ENCODE measurements around the gene PVRIG.
"Not testable (repeated sequence)": the region's sequence is repeated elsewhere in the genome, so short reads cannot be mapped to it uniquely, and the experiment has no call there.

The PVRIG gene

DNA sequence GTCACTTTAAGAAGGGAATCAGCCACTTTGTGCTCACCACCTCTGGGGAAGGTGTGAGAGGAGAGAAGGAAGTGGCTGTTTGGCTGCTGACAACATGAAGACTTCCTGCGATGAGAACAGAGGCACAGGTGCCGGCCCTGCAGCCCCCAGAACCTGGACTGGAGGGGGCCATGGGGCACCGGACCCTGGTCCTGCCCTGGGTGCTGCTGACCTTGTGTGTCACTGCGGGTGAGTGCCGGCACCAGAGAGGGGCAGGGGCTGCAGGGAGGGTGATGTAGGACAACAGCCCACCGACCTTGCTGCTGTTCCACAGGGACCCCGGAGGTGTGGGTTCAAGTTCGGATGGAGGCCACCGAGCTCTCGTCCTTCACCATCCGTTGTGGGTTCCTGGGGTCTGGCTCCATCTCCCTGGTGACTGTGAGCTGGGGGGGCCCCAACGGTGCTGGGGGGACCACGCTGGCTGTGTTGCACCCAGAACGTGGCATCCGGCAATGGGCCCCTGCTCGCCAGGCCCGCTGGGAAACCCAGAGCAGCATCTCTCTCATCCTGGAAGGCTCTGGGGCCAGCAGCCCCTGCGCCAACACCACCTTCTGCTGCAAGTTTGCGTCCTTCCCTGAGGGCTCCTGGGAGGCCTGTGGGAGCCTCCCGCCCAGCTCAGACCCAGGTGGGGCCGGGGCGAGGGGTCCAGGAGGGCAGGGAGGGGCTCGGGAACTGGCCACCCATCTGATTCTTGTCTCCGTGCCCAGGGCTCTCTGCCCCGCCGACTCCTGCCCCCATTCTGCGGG lies at the start of gene PVRIG:
Gene PVRIG (plus strand): TSS at position 149 of the 785 bp plus-strand sequence. CDS start 22 bp downstream, at position 171.
- DNase-seq (ENCODE audit: low read depth in 2 of 2) = not testable (repeated sequence)

DNA sequence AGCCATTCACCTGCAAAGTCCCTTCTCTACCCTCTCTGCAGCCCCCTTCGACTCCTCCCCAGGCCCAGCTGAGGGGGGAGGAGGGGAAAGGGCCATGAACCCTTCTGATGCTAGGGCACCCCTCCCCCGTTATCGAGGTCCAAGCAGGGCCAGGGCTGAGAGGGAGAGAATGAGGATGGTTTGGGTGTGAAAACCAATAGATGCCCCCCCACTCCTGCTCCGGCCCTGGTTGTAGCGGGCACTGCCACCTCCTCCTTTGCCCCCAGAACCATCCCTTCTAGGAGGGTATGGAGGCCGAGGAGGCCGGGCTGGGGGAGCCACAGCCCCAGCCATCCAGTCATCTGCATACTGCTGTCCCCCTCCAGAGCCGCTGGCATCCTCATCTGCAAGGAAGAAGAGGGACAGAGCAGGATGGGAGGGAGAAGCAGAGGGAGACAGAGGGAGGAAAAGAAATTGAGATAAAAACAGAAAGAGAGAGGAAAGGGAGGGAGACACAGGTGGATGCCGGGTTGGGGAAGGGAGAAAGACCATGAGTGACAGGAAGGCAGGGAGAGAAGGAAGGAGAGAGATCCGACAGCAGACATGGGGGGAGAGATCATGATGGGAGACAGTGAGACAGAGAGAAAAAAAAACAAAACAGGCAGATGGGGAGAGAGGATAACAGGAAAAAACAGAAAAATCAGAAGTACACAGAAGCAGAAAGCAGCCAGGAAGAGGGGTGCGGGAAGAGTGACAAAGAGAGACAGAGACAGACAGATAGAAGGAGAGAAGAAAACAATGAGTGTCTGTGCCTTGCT lies 49.5 kb upstream of the PVRIG start:
- no peak for DNase-seq (ENCODE audit: low read depth in 2 of 2)

DNA sequence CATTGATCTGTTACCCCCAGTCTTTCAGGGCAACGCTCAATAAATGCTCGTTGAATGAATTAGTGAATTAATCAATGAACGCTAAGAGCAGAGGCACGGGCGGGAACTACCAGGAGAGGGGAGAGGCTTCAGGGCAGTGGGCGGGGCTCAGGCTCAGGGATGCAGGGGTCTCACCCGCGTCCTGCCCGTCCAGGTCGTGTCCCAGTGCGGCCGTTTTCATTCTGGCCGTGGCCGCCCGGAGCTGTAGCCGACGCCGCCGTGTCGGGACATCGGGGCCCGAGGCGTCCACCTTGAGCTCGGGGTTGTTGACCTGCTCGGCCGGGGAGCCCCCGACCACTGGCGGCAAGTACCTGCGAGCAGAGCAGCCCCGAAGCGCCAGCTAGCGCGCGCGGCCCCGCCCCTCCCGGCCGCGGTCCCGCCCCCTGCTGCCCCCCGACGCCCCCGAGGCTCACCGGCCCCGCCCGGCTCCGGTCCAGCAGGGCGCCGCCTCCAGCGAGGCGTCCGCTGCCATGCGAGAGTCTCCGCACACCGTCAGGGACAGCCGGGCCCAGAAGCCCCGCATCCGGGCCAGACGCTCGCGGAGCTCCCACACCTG lies 48.6 kb upstream of the PVRIG start:
- DNase-seq (ENCODE audit: low read depth in 2 of 2) = no peak

DNA sequence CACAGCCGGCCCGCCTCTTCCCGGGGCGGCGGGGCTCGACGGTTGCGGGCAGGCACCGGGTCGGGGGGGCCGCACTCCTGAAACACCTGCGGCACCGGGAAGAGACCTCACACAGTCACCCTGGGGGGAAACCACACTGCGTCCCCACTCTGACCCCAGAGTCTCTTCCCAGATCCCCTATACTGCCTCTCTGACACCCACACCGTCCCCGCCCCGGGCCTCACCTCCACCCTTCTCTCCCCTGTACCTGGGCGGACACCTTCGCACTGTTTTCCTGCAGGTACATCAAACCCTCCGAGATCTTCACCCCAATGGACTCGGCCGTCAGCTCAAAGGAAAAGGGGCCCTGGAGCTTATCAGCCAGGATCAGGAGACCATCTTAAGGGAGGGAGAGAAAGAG lies 47.9 kb upstream of the PVRIG start:
- no peak for DNase-seq (ENCODE audit: low read depth in 2 of 2)

DNA sequence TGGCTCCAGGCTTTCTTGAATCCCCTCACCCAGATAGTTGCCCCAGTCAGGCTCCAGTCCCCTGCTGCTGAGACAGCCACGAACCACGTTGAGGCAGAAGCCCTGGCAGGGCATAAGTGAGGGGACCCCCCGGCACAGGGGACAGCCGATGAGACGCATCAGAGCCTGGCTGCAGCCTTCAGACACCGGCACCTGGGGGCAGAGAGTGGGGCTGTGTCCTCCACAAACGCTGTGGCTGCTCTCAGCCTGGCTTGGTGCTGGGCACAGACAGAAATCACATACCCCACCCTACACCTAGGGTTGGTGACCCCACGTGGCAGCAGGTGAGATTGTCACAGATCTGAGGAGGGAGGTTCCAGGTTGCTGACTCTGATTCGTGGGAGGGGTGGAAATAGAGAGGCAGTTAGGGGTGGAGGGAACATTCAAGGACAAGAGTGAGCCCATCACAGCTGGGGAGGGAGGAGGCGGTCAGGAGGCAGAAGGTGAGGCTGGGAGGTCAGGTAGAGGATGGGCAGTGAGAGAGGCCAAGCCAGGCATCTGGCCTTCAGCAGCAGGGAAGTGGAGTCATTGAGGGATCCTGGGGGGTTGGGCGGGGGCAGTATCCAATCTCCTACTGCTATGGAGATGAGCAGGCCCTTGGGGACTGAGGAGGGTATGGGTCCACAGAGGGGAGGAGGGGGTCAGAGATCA lies 45.8 kb upstream of the PVRIG start:
- no peak for DNase-seq (ENCODE audit: low read depth in 2 of 2)

DNA sequence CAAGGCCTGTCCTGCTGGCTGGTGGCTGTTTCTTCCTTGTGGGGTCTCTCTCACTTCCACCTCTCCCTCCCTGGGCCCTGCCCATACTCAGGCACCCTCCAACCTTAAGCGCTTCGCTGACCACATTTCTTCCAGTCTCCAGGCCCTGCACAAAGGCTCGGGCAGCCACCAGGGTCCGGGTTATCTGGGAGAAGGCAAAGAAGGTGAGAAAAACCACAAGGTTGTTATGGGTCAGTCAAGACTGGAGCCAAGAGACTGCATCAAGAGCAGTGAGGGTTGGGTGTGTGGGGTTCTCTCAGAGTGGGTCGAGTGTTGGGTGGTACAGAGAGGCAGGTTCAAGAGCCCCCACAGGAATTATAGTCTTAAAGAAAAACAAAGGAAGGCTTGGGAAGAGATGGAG lies 45.2 kb upstream of the PVRIG start:
- no peak for DNase-seq (ENCODE audit: low read depth in 2 of 2)

DNA sequence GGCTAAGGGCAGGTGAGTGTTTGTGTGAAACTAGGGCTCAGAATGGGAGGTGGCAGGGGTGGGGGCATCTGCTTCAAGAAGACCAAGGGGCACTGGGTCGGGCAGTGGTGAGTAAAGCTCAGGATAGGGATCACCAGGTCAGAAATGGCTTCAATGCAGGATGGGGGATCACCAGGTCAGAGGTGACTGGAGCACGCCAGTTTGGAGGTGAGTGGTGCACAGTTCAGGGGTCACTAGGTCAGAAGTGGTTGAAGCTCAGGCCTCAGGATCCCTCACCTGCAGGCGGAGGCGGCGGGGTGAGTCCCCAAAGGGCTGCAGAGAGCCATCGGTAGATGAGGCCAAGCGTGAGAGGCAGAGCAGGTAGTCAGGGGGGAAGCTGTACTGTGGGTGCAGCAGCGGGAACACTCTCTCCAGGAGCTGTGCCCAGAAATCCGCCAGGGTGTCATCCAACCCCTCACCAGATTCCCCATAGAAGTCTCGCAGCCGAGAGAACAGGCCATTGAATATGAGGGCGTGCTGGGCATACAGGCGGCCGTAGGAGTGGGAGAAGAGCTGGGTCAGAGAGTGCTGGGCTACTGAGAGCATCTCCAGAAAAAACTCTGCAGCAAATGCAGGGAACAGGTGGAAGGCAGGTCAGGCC lies 44.3 kb upstream of the PVRIG start:
- no peak for DNase-seq (ENCODE audit: low read depth in 2 of 2)

DNA sequence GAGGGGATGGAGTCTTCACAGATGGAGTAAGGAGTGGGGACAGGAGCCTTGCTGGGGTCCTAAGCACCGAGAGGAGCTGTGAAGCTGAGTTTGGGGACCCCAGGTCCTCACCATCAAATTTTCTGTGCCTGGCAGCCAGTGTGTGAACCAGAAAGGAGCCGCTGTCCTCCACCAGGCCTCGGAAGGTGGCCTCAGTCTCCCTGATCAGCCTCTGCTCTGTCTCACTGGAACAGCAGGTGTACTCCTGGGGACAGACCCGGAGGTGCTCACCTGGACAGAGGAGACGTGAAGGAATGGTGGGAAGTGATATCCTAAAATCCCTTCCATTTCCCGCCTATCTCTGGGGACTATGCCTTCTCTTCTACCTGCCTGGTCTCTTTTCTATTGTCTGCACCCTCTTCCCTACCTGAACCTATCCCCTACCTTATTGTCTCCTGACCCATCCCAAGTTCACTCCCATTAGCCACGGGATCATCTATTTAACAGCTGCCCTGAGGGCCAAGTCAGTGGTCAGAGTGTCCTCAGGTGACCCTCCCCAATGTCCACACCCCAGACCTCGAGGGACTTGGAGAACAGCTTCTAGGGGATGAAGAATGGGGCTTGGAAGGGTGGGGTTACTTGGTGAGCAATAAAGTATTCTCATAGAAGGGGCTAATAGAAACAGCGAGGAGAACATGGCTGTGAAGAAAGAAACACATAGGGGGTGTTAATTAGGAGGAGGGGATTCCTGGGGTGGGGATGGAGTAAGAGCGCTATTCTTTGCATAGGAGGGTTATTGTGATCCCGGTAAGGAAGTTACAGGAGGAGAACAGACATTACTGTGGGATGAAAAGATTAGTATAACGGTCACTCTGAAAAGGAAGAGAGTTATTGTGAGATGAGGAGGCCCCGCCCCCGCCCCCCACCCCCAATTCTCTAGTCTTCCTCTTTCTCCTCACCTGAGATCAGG lies 43.4 kb upstream of the PVRIG start:
- DNase-seq (ENCODE audit: low read depth in 2 of 2) = no peak

DNA sequence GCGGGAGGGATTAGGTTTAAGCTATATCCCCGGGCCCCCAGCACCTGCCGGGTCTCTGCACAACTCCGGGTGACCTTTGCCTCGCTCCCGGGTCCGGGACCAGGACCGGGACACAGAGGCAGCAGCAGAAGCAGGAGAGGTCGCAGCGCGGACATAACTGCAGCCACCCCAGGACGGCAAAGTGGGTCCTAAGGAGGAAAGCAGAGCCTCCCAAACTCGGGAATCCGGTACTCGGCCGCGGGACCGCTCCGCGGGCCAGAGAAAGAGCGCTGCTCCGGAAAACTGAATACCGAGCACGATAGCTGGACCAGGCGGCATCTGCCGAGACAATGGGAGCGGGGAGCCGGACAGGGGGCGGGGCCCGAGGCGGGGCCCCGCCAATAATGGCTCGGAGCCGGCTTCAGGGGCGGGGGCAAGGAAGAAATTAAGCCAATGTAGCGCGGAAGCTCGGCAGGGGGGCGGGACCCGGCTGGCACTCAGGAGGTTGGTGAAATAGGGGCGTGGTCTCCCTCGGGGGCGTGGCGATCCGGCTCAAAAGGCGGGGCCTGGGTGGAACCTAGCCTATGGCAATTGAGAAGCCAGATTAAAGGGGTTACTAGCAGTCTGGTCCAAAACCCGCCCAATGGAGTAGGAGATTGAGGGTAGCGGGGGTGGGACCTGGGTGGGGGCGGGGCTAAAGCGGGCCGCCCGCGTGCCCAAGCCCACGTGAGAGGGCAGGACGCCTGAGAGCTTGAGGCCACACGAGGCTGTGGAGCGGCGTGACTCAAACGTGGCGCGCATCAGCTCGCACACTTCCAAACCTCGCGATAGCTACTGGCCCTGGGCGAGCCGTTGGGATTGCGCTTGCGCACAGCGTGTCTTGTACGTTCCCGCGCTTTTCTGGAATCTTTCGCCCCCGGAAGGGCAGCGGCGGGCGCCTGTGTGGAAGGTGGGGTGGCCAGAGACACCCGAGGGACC lies 42.4 kb upstream of the PVRIG start, which contains the start of the genes GPC2 and STAG3:
Gene GPC2 (minus strand): TSS at position 337 of the 957 bp plus-strand sequence. CDS start 182 bp downstream, at position 155.
Gene STAG3 (plus strand): TSS at position 874 of the 957 bp plus-strand sequence. CDS start 2,639 bp downstream, outside the sequence.
- DNase-seq (ENCODE audit: low read depth in 2 of 2) = peak; percentile 93 to 98

DNA sequence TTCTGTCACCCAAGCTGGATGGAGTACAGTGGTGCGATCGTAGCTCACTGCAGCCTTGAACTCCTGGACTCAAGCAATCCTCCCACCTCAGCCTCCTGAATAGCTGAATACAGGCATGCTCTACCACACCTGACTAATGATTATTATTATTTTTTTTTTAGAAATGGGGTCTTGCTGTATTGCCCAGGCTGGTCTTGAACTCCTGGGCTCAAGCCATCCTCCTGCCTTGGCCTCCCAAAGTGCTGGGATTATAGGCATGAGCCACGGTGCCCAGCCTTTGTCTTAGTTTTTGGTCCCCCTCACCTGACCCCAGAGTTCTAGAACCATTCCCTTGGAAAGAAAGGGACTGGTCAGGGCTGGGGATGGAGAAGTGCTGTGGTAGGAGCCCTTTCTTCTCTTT lies 39.7 kb upstream of the PVRIG start:
- DNase-seq (ENCODE audit: low read depth in 2 of 2) = not testable (repeated sequence)

DNA sequence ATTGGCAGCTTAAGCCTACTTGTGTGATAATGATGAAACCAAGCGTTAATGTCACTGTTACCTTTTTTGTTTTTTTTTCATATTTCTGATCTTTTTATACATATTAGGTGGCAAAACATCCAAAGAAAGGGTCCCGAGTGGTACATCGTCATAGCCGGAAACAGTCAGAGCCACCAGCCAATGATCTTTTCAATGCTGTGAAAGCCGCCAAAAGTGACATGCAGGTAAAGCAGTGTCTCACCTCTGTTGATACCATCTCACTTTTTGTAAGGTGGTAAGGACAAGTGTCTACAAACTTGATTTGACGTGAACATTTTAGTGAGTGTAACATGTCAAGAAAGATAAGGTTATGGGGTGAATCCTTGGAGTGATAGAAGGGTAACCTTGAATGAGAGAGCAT lies 37.1 kb upstream of the PVRIG start:
- not testable (repeated sequence) for DNase-seq (ENCODE audit: low read depth in 2 of 2)

DNA sequence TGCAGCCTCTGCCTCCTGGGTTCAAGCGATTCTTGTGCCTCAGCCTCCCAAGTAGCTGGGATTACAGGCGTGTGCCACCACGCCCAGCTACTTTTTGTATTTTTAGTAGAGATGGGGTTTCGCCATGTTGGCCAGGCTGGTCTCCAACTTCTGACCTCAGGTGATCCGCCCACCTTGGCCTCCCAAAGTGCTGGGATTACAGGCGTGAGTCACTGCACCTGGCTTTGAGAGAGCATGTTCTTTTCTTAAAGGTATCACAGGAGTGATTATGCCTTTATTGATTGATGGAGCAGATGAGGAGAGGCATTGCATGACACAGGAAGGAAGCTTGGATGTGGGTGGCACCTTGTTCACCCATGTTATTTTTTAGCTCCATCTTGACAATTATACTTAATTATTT lies 36.7 kb upstream of the PVRIG start:
- DNase-seq (ENCODE audit: low read depth in 2 of 2) = not testable (repeated sequence)

DNA sequence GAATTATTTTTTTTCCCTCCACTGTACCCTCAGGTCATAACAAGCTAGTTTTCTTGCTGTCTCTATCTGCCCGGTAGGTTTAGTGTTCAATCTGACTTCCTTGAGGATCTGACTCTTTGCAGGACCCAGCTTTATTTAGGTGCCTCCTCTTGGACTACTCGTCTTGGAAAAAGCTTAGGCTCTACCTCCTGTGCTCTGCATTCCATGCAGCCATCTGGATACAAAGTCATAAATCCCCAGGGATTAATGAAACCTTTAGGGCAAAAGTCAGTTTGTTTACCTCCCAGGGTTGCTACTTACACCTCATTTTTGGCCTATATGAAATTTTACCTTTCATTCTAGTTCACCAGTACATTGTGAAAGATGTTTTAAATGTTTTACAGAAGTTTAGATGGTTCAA lies 34.0 kb upstream of the PVRIG start:
- DNase-seq (ENCODE audit: low read depth in 2 of 2) = no peak

DNA sequence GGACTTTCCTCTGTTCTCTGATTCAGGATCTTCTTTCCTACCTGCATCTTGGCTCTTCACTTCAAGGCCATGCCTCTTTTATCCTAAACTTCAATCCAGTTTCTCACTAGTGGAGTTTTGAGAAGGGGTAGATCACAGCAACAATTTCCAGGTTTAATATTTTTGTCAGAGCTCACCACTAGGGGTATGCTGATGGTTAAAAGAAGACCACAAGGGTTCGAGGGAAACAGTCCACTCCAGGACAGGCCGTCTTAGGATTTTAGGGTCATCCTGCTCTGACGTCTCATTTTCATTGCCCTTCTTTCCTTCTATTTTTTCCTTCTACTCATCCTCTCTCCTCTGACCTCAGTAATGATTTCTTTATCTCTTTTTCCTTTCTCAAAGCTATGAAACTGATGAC lies 30.7 kb upstream of the PVRIG start:
- no peak for DNase-seq (ENCODE audit: low read depth in 2 of 2)

DNA sequence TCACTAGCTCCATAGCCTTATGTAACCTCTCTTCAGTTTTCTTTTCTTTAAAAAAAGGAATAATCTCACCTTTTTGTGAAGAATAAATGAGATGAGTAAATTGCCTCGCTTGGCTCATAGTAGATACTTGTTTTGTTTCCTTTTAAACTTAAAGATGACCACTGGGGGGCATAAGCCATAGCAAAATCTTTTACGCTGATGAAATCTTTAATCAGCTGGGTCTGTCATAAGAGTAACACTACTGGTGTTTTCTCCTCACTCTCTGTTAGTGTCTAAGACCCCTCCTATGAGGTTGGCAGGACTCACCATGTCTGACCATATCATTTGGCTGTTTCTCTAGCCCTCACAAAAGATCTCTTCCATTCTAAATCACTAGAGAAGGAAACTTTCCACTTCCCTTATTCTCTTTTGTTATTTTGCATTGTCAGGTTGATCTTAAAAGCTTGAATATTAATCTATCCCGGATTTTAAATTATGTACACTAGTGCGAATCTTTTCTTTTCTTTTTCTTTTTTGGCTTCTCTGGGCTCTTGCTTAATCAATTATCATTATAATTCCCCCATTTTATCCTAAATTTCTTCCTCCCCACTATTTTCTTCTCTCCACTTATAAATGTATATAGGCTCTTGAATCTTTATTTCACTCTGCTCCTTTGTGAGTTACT lies 29.6 kb upstream of the PVRIG start:
- no peak for DNase-seq (ENCODE audit: low read depth in 2 of 2)

DNA sequence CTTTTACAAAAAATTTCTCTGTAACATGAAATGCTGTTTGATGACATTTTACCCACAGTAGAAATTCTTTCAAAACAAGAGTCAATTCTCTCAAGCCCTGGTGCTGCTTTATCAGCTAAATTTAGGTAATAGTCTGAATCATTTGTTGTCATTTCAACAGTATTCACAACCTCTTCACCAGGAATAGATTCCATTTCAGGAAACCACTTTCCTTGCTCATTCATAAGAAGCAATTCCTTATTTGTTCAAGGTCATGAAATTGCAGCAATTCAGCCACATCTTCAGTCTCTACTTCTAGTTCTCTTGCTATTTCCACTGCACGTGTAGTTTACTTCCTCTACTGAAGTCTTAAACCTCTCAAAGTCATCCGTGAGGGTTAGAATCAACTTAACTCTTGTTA lies 28.0 kb upstream of the PVRIG start:
- DNase-seq (ENCODE audit: low read depth in 2 of 2) = no peak

DNA sequence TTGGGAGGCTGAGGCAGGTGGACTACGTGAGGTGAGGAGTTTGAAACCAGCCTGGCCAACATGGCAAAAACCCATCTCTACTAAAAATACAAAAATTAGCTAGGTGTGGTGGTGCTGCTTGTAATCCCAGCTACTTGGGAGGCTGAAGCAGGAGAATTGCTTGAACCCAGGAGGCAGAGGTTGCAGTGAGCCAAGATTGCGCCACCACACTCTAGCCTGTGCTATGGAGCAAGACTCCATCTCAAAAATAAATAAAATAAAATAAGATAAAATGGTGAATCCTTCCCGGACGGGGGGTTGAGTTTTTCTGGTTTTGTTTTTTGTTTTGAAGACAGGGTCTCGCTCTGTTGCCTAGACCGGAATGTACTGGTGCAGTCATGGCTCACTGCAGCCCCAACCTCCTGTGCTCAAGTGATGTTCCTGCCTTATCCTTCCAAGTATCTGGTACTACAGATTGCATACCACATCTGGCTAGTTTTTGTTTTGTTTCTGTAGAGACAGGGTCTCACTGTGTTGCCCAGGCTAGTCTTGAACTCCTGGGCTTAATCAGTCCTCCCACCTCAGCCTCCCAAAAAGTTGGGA lies 27.4 kb upstream of the PVRIG start:
- DNase-seq (ENCODE audit: low read depth in 2 of 2) = not testable (repeated sequence)

DNA sequence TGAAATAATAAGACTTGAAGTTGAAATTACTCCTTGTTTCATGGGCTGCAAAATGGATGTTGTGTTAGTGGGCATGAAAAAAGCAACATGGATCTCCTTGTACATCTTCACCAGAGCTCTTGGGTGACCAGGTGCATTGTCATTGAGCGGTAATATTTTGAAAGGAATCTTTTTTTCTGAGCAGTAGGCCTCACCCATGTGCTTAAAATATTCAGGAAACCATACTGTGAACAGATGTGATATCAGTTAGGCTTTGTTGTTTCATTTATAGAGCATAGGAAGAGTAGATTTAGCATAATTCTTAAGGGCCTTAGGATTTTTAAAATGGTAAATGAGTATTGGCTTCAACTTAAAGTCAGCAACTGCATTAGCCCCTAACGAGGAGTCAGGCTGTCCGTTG lies 26.8 kb upstream of the PVRIG start:
- DNase-seq (ENCODE audit: low read depth in 2 of 2) = no peak
